Effector memory CD4-positive, alpha-beta T cell (primary cell): ENCODE measurements around the gene HCFC1R1.
A peak's percentile ranks its signal among the peaks of the same experiment; 100 is the strongest.

Source experiments
- DNase-seq, 3 donors: peaks; one replicate each; pipeline ENCODE4 v3.0.0-alpha.2; 2020
- H3K27ac ChIP-seq: 2 replicates; pipeline ENCODE4 v1.7.0; 2013; ENCODE audit warnings: mild to moderate bottlenecking, low read length, moderate library complexity; ENCODE audit not compliant: insufficient read depth, poor library complexity, severe bottlenecking
- H3K27me3 ChIP-seq: replicated peaks from 2 replicates; pipeline ENCODE4 v1.7.0; 2013; ENCODE audit warnings: mild to moderate bottlenecking, low read length; ENCODE audit not compliant: insufficient read depth, control insufficient read depth, poor library complexity, severe bottlenecking
- H3K36me3 ChIP-seq: 2 replicates; pipeline ENCODE4 v1.7.0; 2013; ENCODE audit warnings: mild to moderate bottlenecking, low read length, moderate library complexity; ENCODE audit not compliant: control insufficient read depth, insufficient read depth
- H3K4me1 ChIP-seq: 2 replicates; pipeline ENCODE4 v1.7.0; 2013; ENCODE audit warnings: low read length, mild to moderate bottlenecking; ENCODE audit not compliant: control insufficient read depth, insufficient read depth, poor library complexity, severe bottlenecking
- H3K4me3 ChIP-seq: 2 replicates; pipeline ENCODE4 v1.7.0; 2013; ENCODE audit warnings: low read length, low read depth, mild to moderate bottlenecking; ENCODE audit not compliant: insufficient read depth, poor library complexity, severe bottlenecking
- H3K9me3 ChIP-seq: 2 replicates; pipeline ENCODE4 v1.7.0; 2013; ENCODE audit warnings: mild to moderate bottlenecking, low read length, moderate library complexity; ENCODE audit not compliant: control insufficient read depth

Gene HCFC1R1

DNA sequence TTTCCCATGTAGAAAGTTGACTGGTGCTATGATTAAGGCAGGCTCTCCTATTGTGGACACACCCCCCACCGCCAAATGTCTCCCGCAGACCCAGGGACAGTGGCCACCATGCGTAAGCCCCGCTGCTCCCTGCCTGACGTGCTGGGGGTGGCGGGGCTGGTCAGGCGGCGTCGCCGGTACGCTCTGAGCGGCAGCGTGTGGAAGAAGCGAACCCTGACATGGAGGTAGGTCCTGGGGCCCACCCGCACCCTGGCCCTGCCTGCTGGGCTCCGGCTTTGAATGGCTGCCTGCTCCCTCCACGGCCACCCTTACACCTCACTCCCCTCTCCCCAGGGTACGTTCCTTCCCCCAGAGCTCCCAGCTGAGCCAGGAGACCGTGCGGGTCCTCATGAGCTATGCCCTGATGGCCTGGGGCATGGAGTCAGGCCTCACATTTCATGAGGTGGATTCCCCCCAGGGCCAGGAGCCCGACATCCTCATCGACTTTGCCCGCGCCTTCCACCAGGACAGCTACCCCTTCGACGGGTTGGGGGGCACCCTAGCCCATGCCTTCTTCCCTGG, 26.3 kb upstream of the HCFC1R1 start:
- Histone ChIP-seq H3K4me3 (no peak overlapping the region), H3K36me3 (no peaks in the 10 kb centered on the region), H3K9me3 (no peaks in the 10 kb centered on the region), H3K4me1 (peaks cover 19% of the 10 kb centered on the region), H3K27ac (no peak overlapping the region), H3K27me3 (peaks cover 7% of the 10 kb centered on the region)
- no peak for DNase-seq

GRCh38 chr16:3047387-3047720, 23.6 kb upstream of the HCFC1R1 start:
- H3K27ac ChIP-seq: no peak overlapping the region
- H3K27me3 ChIP-seq: peaks cover 27% of the 10 kb centered on the region
- H3K4me3 ChIP-seq: no peak overlapping the region
- H3K9me3 ChIP-seq: no peaks in the 10 kb centered on the region
- peaks cover 16% of the 10 kb centered on the region for H3K4me1 ChIP-seq
- DNase-seq: no peak
- H3K36me3 ChIP-seq: no peaks in the 10 kb centered on the region

DNA sequence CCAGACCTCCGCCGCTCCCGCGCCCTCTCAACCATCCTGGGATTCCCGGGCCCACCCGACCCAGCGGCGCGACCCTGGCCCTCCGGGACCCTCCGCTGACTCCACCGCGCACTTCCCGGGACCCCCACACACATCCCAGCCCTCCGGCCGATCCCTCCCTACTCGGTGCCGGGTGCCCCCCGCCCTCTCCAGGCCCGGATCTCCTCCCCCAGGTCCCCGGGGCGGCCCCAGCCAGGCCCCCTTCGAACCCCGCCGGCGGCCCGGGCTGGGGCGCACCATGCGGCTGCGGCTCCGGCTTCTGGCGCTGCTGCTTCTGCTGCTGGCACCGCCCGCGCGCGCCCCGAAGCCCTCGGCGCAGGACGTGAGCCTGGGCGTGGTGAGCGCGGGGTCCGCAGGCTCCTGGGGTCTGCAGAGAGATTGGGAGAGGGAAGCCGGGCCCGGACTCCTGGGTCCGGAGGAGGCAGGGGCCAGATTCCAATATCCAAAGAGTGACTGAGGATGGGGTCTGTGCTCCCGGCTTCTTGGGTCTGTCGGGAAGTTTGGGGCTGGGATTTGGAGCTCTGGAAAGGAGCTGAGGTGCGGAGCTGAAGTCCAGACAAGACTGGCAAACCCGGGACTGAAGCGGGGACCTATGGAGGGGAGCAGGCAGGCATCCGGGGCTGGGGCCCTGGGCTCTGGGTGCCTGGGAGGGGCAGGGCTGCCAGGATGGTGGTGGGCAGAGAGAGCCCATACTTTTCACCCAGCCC, 23.1 kb upstream of the HCFC1R1 start:
- H3K27me3 ChIP-seq: peaks cover 27% of the 10 kb centered on the region
- no peak overlapping the region for H3K27ac ChIP-seq
- peaks cover 16% of the 10 kb centered on the region for H3K4me1 ChIP-seq
- no peak for DNase-seq
- H3K4me3 ChIP-seq: peak overlapping the region; percentile 18
- no peaks in the 10 kb centered on the region for H3K9me3 ChIP-seq
- H3K36me3 ChIP-seq: no peaks in the 10 kb centered on the region

- DNase-seq: no peak
- Histone ChIP-seq H3K9me3 (no peaks in the 10 kb centered on the region), H3K27ac (no peak within 1 kb of the TSS), H3K4me1 (peaks cover 16% of the 10 kb centered on the region), H3K4me3 (peak within 1 kb of the TSS; percentile 68), H3K27me3 (peaks cover 27% of the 10 kb centered on the region), H3K36me3 (no peaks in the 10 kb centered on the region)
These were observed 22.3 kb upstream of the HCFC1R1 start, which contains the start of gene MMP25 for GRCh38 chr16:3045758-3046640. Gene MMP25, plus strand, starts transcription at chr16:3046561. Its CDS starts 357 bp downstream, at chr16:3046918.

- no peak for DNase-seq
- no peak overlapping the region for H3K4me3 ChIP-seq
- H3K4me1 ChIP-seq: peaks cover 16% of the 10 kb centered on the region
- H3K36me3 ChIP-seq: no peaks in the 10 kb centered on the region
- peaks cover 32% of the 10 kb centered on the region for H3K27me3 ChIP-seq
- no peak overlapping the region for H3K27ac ChIP-seq
- H3K9me3 ChIP-seq: no peaks in the 10 kb centered on the region
These were observed 21.0 kb upstream of the HCFC1R1 start for GRCh38 chr16:3044708-3045107.

DNA sequence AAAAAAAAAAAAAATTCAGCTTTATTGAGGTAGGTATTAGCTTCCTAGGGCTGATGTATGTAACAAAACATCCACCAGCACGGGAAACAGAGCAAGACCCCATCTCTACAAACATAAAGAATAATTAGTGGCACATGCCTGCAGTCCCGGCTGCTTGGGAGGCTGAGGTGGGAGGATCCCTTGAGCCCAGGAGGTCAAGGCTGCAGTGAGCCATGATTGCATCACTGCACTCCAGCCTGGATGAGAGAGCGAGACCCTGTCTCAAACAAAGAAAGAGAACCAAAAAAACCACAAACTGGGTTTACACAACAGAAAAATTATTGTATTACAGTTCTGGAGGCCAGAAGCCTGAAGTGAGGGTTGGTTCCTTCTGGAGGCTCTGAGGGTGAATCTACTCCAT, 18.6 kb upstream of the HCFC1R1 start:
- H3K9me3 ChIP-seq: no peaks in the 10 kb centered on the region
- no peak for DNase-seq
- H3K27ac ChIP-seq: no peak overlapping the region
- peaks cover 47% of the 10 kb centered on the region for H3K27me3 ChIP-seq
- H3K36me3 ChIP-seq: no peaks in the 10 kb centered on the region
- peaks cover 16% of the 10 kb centered on the region for H3K4me1 ChIP-seq
- no peak overlapping the region for H3K4me3 ChIP-seq

DNA sequence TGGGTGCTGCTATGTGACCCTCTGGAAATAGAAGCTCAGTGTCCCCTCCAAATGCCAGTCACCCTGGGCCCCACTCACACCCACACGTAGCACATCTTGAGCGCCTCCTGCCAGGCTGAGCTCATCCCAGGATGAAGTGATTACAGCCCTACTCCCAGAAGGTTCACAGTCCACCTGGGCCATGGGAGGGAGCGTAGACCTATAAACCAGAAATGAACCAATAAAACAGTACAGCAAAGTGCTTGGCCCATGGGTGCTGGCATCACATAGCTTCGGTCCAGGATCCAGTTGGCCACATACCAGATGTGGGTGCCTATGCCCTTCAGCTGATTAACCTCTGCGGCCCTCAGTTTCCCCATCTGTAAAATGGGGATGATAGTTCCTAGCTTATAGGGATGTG, 15.2 kb upstream of the HCFC1R1 start:
- H3K4me1 ChIP-seq: peaks cover 14% of the 10 kb centered on the region
- DNase-seq: no peak
- no peak overlapping the region for H3K4me3 ChIP-seq
- no peak overlapping the region for H3K27ac ChIP-seq
- H3K27me3 ChIP-seq: peaks cover 54% of the 10 kb centered on the region
- H3K36me3 ChIP-seq: no peaks in the 10 kb centered on the region
- H3K9me3 ChIP-seq: no peaks in the 10 kb centered on the region

DNA sequence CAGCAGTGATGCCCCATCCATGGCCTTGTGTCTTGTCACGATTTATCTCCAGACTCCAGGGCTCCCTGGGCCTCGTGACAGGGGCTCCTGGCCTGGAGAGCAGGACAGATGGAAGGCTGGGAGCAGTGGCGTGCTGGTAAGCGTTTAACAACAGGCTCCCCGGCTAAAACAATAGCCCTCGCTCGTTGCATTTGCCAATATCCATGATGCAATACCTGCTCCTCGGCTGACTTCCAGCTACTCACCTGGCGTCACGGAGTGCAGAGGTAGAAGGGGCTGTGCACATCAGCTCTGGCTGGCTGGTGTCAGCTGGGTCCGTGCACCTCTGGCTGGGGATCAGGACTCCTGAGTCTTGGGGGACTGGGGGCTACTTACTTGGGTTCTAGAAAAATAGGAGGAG, 14.5 kb upstream of the HCFC1R1 start:
- H3K27ac ChIP-seq: no peak overlapping the region
- no peaks in the 10 kb centered on the region for H3K9me3 ChIP-seq
- DNase-seq: no peak
- no peak overlapping the region for H3K4me3 ChIP-seq
- H3K4me1 ChIP-seq: peaks cover 14% of the 10 kb centered on the region
- H3K36me3 ChIP-seq: no peaks in the 10 kb centered on the region
- H3K27me3 ChIP-seq: peaks cover 48% of the 10 kb centered on the region

GRCh38 chr16:3036726-3037315, 13.1 kb upstream of the HCFC1R1 start, which contains the start of gene BICDL2:
Gene BICDL2, minus strand, starts transcription at chr16:3036944. Its CDS starts 1,448 bp downstream, at chr16:3035496.
- H3K27ac ChIP-seq: no peak within 1 kb of the TSS
- peak within 1 kb of the TSS; percentile 12 for H3K4me3 ChIP-seq
- peaks cover 44% of the 10 kb centered on the region for H3K27me3 ChIP-seq
- H3K9me3 ChIP-seq: no peaks in the 10 kb centered on the region
- H3K36me3 ChIP-seq: no peaks in the 10 kb centered on the region
- peaks cover 14% of the 10 kb centered on the region for H3K4me1 ChIP-seq
- no peak for DNase-seq
